RKO (cell line): Measurements from ENCODE around the gene S100A1.
A peak's percentile ranks its signal among the peaks of the same experiment; 100 is the strongest.
"Not testable (repeated sequence)": the region's sequence is repeated elsewhere in the genome, so short reads cannot be mapped to it uniquely, and the experiment has no call there.

Source experiments
- DNase-seq: peaks from one replicate; pipeline ENCODE4 v3.0.0-alpha.2; 2016; ENCODE audit warnings: low spot score

The S100A1 gene

GRCh38 chr1:153658400-153659174 is 30.4 kb downstream of the S100A1 start, which contains the start of gene SNAPIN:
SNAPIN (plus strand) TSS chr1:153658703; CDS start chr1:153658744, 41 bp downstream.
- peak; percentile 90 for DNase-seq

GRCh38 chr1:153659175-153659534 is 30.9 kb downstream of the S100A1 start:
- DNase-seq = no peak

GRCh38 chr1:153659656-153660055 is 31.4 kb downstream of the S100A1 start:
- DNase-seq = no peak

- DNase-seq = no peak
Observed at GRCh38 chr1:153661111-153661708, 33.0 kb downstream of the S100A1 start.

- DNase-seq = no peak
Observed at GRCh38 chr1:153662269-153662668, 34.0 kb downstream of the S100A1 start.

- DNase-seq = no peak
Observed at GRCh38 chr1:153663211-153663610, 35.0 kb downstream of the S100A1 start.

GRCh38 chr1:153667439-153667838 is 39.2 kb downstream of the S100A1 start:
- DNase-seq = no peak

GRCh38 chr1:153668672-153669071 is 40.4 kb downstream of the S100A1 start:
- not testable (repeated sequence) for DNase-seq

GRCh38 chr1:153669606-153670005 is 41.4 kb downstream of the S100A1 start:
- DNase-seq = no peak

- DNase-seq = no peak
Observed at GRCh38 chr1:153670257-153670858, 42.1 kb downstream of the S100A1 start.

- DNase-seq = peak; percentile 100
Observed at GRCh38 chr1:153670859-153671627, 42.8 kb downstream of the S100A1 start, which contains the start of gene ILF2. ILF2 (minus strand) TSS chr1:153670993; CDS start chr1:153670922, 71 bp downstream.

GRCh38 chr1:153671628-153672353 is 43.6 kb downstream of the S100A1 start:
- DNase-seq = peak; percentile 91

GRCh38 chr1:153673511-153673910 is 45.3 kb downstream of the S100A1 start:
- DNase-seq = no peak

- peak; percentile 49 for DNase-seq
Observed at GRCh38 chr1:153677718-153678518, 49.7 kb downstream of the S100A1 start.

- no peak for DNase-seq
Observed at GRCh38 chr1:153678519-153679336, 50.5 kb downstream of the S100A1 start, which contains the start of gene NPR1. NPR1 (plus strand) TSS chr1:153678688; CDS start chr1:153679109, 421 bp downstream.

GRCh38 chr1:153679337-153680119 is 51.3 kb downstream of the S100A1 start:
- no peak for DNase-seq

- no peak for DNase-seq
Observed at GRCh38 chr1:153680120-153680403, 51.8 kb downstream of the S100A1 start.
